Natural killer cell (primary cell): ENCODE data around the gene SLC47A2. TPM values are rescaled to one million over a fixed set of nuclear protein-coding genes. Genes with fewer than 3 reads are reported as not detected.

Experiments used
- ATAC-seq, 3 donors: fragments of 150-1000 bp in 2 of 3; fragments of 200-7000 bp in 1 of 3; cut with Tn5 transposase; 1 replicate in 1 of 3; 2 replicates in 2 of 3; pipeline ENCODE4 v1.10.0; 2021; ENCODE audit warnings: mild to moderate bottlenecking in 2 of 3, moderate library complexity in 2 of 3
- DNase-seq, 2 donors: peaks; one replicate each; pipeline versions ENCODE4 v3.0.0 to v3.0.0-alpha.2; 2013 to 2021; ENCODE audit warnings: mixed read lengths in 1 of 2
- H3K27ac ChIP-seq: one replicate; pipeline ENCODE4 v1.5.1; 2013; ENCODE audit warnings: mild to moderate bottlenecking, low read length
- H3K27me3 ChIP-seq: one replicate; pipeline ENCODE4 v1.6.1; 2013; ENCODE audit warnings: low read length; ENCODE audit not compliant: control insufficient read depth, insufficient read depth
- H3K36me3 ChIP-seq: one replicate; pipeline ENCODE4 v1.6.1; 2013; ENCODE audit warnings: low read length; ENCODE audit not compliant: control insufficient read depth, insufficient read depth
- H3K4me1 ChIP-seq: one replicate; pipeline ENCODE4 v1.6.1; 2013; ENCODE audit warnings: low read length; ENCODE audit not compliant: control insufficient read depth, insufficient read depth
- H3K4me3 ChIP-seq: one replicate; pipeline ENCODE4 v1.5.1; 2013; ENCODE audit warnings: low read length
- H3K9me3 ChIP-seq: one replicate; pipeline ENCODE4 v1.6.1; 2013; ENCODE audit warnings: low read length; ENCODE audit not compliant: control insufficient read depth, insufficient read depth
- H3K27ac Mint-ChIP-seq, 2 donors: one replicate each; pipeline ENCODE4 v1.8.0; 2022; ENCODE audit warnings: mild to moderate bottlenecking in 2 of 2, mixed read lengths in 2 of 2, moderate library complexity in 1 of 2
- H3K27me3 Mint-ChIP-seq, 2 donors: one replicate each; pipeline ENCODE4 v1.8.0; 2022; ENCODE audit warnings: low read depth in 2 of 2, mixed read lengths in 2 of 2
- H3K36me3 Mint-ChIP-seq: one replicate; pipeline ENCODE4 v1.8.0; 2022; ENCODE audit warnings: mixed read lengths
- H3K4me1 Mint-ChIP-seq, 2 donors: one replicate each; pipeline ENCODE4 v1.8.0; 2022; ENCODE audit warnings: mixed read lengths in 2 of 2
- H3K4me3 Mint-ChIP-seq: one replicate; pipeline ENCODE4 v1.8.0; 2022; ENCODE audit warnings: mild to moderate bottlenecking, moderate library complexity, mixed read lengths
- H3K9me3 Mint-ChIP-seq, 2 donors: one replicate each; pipeline ENCODE4 v1.8.0; 2022; ENCODE audit warnings: mixed read lengths in 2 of 2
- WGBS: methylation state at CpG from one replicate; pipeline ENCODE4 v1.1.7; 2013; ENCODE audit warnings: missing lambda C conversion rate; ENCODE audit not compliant: insufficient coverage; 5-methylcytosine and 5-hydroxymethylcytosine counted together
- intact Hi-C: fragments of 100-400 bp; cut with micrococcal nuclease; formaldehyde crosslinking; loops from one replicate; pipeline ENCODE4 v1.14.2; 2022
- total RNA-seq, 4 donors: library from RNA; stranded (reverse); fragments of 120-200 nt in 1 of 4; gene quantifications; one replicate each; pipeline versions ENCODE4 v1.2.3 to v1.2.4, GENCODE V29; 2013 to 2022
- TF ChIP-seq, protein P1 (sequence below): fragments of 200-600 bp; IDR thresholded peaks from one replicate; pipeline ENCODE4 v1.8.0; 2022; ENCODE audit warnings: antibody characterized with exemption

SLC47A2 gene
- total RNA-seq, 3 donors from 2014 or later (not counting 1 experiment from before 2014, with no cell fraction given), result not detected

DNA sequence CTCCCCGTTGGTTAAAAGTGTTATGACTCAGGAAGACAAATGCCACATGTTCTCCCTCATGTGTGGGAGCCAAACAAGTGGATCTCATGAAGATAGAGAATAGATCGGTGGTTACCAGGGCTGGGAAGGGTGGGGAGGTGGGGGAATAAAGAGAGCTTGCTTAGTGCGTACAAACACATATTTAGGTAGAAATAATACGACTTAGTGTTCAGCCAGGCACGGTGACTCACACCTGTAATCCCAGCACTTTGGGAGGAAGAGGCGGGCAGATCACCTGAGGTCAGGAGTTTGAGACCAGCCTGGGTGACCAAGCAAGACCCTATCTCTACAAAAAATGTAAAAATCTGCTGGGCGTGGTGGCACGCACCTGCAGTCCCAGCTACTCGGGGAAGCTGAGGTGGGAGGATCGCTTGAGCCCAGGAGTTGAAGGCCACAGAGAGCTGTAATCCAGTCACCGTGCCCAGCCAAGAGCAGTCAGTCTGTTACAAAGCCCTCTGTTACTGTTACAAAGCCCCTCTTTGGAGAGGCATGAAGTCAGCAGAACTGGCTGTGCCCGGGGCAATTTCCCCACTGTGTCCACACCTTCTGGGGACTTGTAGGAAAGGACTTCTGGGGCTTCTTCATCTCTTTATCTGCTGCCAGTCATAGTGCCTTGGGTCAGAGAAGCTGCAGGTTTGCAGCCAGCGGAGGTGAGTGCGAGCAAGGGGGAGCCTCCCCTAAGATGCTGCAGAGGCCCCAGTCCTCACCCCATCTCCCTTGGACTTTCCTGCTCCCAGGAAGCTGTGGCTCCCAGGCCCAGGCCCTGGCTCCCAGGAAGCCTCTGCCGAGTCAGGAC lies 36.0 kb upstream of the SLC47A2 start:
- H3K4me1 ChIP-seq, result no peaks in the 10 kb centered on the region
- DNase-seq (no peak), ATAC-seq (no peak)
- H3K4me3 ChIP-seq, result no peak overlapping the region
- Mint-ChIP-seq H3K27me3 (peaks cover 0 to 19% of the 10 kb centered on the region in 2 donors), H3K4me3 (no peak overlapping the region), H3K9me3 (no peaks in the 10 kb centered on the region), H3K27ac (no peak overlapping the region), H3K4me1 (no peaks in the 10 kb centered on the region), H3K36me3 (no peaks in the 10 kb centered on the region)
- H3K27ac ChIP-seq, result no peak overlapping the region
- 84% methylated on average over 15 of the region's 15 CpGs for WGBS
- intact Hi-C loops, result no loop called here
- no peaks in the 10 kb centered on the region for H3K9me3 ChIP-seq
- H3K36me3 ChIP-seq, result no peaks in the 10 kb centered on the region
- peaks cover 2% of the 10 kb centered on the region for H3K27me3 ChIP-seq
- TF ChIP-seq, protein P1, sequence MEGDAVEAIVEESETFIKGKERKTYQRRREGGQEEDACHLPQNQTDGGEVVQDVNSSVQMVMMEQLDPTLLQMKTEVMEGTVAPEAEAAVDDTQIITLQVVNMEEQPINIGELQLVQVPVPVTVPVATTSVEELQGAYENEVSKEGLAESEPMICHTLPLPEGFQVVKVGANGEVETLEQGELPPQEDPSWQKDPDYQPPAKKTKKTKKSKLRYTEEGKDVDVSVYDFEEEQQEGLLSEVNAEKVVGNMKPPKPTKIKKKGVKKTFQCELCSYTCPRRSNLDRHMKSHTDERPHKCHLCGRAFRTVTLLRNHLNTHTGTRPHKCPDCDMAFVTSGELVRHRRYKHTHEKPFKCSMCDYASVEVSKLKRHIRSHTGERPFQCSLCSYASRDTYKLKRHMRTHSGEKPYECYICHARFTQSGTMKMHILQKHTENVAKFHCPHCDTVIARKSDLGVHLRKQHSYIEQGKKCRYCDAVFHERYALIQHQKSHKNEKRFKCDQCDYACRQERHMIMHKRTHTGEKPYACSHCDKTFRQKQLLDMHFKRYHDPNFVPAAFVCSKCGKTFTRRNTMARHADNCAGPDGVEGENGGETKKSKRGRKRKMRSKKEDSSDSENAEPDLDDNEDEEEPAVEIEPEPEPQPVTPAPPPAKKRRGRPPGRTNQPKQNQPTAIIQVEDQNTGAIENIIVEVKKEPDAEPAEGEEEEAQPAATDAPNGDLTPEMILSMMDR, result no peak

DNA sequence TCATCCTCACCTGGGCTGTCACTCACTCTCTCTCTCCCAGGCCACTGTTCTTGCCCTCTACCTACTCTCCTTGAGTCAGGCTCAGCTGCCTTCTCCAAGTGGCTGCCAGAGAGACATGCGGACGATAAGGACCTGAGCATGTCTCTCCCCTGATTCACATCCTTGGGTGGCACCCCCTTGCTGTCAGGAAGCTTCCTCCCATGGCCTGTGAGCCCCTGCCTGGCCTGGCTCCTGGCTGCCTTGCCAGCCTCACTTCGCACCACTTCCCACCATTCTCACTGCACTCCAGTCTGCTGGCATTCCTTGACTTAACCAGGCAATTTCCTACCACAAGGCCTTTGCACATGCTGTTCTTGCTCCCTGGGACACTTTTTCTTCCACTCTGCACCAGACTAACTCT lies 34.5 kb upstream of the SLC47A2 start:
- Histone ChIP-seq H3K27ac (no peak overlapping the region), H3K4me1 (no peaks in the 10 kb centered on the region), H3K36me3 (no peaks in the 10 kb centered on the region), H3K9me3 (no peaks in the 10 kb centered on the region), H3K27me3 (peaks cover 2% of the 10 kb centered on the region), H3K4me3 (no peak overlapping the region)
- Mint-ChIP-seq H3K27ac (no peak overlapping the region), H3K4me3 (no peak overlapping the region), H3K9me3 (no peaks in the 10 kb centered on the region), H3K36me3 (no peaks in the 10 kb centered on the region), H3K4me1 (no peaks in the 10 kb centered on the region), H3K27me3 (peaks cover 0 to 14% of the 10 kb centered on the region in 2 donors)
- WGBS, result 95% methylated on average over 3 of the region's 3 CpGs
- ATAC-seq (no peak), DNase-seq (no peak)
- intact Hi-C loops, result no loop called here
- TF ChIP-seq, protein P1, result no peak

DNA sequence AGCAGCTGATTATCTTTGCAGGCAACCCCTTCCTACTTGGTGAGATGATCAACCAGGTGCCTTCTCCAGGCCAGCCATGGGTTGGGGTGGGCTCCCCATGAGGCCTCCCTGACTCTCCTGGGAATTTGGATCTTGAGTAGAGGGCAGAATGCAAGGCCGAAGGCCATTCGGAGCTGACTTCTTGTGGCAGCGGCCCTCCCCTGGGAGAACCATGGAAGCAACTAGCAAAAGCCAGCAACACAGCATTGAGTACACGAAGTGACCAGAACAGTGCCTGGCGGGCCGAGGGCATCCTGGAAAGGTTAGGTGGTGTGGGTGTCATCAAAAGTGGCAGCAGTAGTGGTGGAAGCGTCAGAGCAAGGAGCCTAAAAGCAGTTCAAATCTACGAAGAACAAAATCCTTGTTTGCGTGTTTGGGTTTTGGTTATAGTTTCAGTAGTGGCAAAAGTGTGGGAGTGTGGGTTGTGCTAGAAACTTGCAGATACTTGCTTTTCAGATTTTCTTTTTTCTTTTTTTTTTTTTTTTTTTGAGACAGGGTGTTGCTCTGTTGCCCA lies 33.7 kb upstream of the SLC47A2 start:
- TF ChIP-seq, protein P1, result no peak
- no peaks in the 10 kb centered on the region for H3K9me3 ChIP-seq
- Mint-ChIP-seq H3K27ac (no peak overlapping the region), H3K9me3 (no peaks in the 10 kb centered on the region), H3K36me3 (no peaks in the 10 kb centered on the region), H3K4me3 (no peak overlapping the region), H3K27me3 (peaks cover 0 to 10% of the 10 kb centered on the region in 2 donors), H3K4me1 (peaks cover 0 to 3% of the 10 kb centered on the region in 2 donors)
- H3K4me3 ChIP-seq, result no peak overlapping the region
- no peak overlapping the region for H3K27ac ChIP-seq
- 90% methylated on average over 9 of the region's 9 CpGs for WGBS
- H3K4me1 ChIP-seq, result peaks cover 5% of the 10 kb centered on the region
- ATAC-seq (no peak), DNase-seq (no peak)
- no peaks in the 10 kb centered on the region for H3K36me3 ChIP-seq
- intact Hi-C loops, result no loop called here
- peaks cover 2% of the 10 kb centered on the region for H3K27me3 ChIP-seq
